ENCODE data around the gene SIPA1L3.

DNA sequence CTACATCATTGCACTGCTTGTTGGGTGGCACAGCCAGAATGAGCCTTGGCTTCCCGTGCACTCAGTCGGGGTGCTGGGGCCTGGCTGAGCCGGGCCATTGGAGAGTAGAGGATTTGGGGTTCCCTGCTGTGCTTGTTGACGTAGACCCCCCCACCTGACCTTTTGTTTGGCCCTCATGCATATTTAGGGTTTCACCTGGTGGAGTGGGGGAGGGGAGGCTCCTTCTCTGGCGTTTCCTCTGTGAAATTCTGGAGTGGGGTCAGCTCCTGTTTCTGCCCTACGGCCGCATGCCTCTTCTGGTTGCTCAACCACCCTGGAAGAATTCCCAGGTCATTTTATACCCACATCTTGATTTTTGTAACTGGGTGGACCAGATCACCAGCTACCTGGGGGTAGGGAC lies 82.8 kb downstream of the SIPA1L3 start:
- TF ChIP-seq, protein P1, sequence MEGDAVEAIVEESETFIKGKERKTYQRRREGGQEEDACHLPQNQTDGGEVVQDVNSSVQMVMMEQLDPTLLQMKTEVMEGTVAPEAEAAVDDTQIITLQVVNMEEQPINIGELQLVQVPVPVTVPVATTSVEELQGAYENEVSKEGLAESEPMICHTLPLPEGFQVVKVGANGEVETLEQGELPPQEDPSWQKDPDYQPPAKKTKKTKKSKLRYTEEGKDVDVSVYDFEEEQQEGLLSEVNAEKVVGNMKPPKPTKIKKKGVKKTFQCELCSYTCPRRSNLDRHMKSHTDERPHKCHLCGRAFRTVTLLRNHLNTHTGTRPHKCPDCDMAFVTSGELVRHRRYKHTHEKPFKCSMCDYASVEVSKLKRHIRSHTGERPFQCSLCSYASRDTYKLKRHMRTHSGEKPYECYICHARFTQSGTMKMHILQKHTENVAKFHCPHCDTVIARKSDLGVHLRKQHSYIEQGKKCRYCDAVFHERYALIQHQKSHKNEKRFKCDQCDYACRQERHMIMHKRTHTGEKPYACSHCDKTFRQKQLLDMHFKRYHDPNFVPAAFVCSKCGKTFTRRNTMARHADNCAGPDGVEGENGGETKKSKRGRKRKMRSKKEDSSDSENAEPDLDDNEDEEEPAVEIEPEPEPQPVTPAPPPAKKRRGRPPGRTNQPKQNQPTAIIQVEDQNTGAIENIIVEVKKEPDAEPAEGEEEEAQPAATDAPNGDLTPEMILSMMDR (IDR thresholded peaks at IDR 0.05), result no peak
- TF ChIP-seq TCF7L2 (IDR thresholded peaks at IDR 0.05; ENCODE audit: low read depth, low read length) (no peak), POLR2AphosphoS5 (IDR thresholded peaks at IDR 0.05; ENCODE audit: low read depth, low read length) (no peak)

Measured in Panc1 (cell line).